Lower lobe of right lung (tissue), 2 donors: ENCODE results near the gene COL11A1. TPM values are rescaled to one million over a fixed set of nuclear protein-coding genes. Genes with fewer than 3 reads are reported as not detected.

ENCODE experiments used
- ATAC-seq, 2 donors: fragments of 200-7000 bp; cut with Tn5 transposase; one replicate each; pipeline ENCODE4 v1.9.1; 2020 to 2022; ENCODE audit warnings: mild to moderate bottlenecking in 2 of 2, moderate library complexity in 2 of 2
- DNase-seq: peaks from one replicate; pipeline ENCODE4 v3.0.0-alpha.2; 2020
- H3K27ac ChIP-seq: fragments of 200-600 bp; one replicate; pipeline ENCODE4 v1.8.0; 2022
- H3K27me3 ChIP-seq: fragments of 200-600 bp; one replicate; pipeline ENCODE4 v1.8.0; 2022; ENCODE audit warnings: low read depth
- H3K36me3 ChIP-seq: fragments of 200-600 bp; one replicate; pipeline ENCODE4 v1.8.0; 2022; ENCODE audit warnings: mild to moderate bottlenecking
- H3K4me1 ChIP-seq: fragments of 200-600 bp; one replicate; pipeline ENCODE4 v1.8.0; 2022
- H3K4me3 ChIP-seq: fragments of 200-600 bp; one replicate; pipeline ENCODE4 v1.8.0; 2022; ENCODE audit warnings: mild to moderate bottlenecking
- H3K9me3 ChIP-seq: fragments of 200-600 bp; one replicate; pipeline ENCODE4 v1.8.0; 2022
- CTCF ChIP-seq: fragments of 200-600 bp; IDR thresholded peaks from one replicate; pipeline ENCODE4 v1.8.0; 2022; ENCODE audit warnings: antibody characterized with exemption, mild to moderate bottlenecking
- intact Hi-C: fragments of 100-400 bp; cut with DNase I; formaldehyde crosslinking; loops from one replicate; pipeline ENCODE4 v1.11.0; 2022
- total RNA-seq: library from RNA; stranded (reverse); fragmentation: NEBNext Ultra II Directional; extraction: Animal tissue kit (Norgen Biotek cat#: 25700); gene quantifications from one replicate; pipeline ENCODE4 v1.2.1, GENCODE V29; 2021
- donor health status: DM: no; HTN: yes; CAD: no; lungs with severe emphysema.

Gene COL11A1
- total RNA-seq, 1 donor from 2014 or later: 0.56 TPM

DNA sequence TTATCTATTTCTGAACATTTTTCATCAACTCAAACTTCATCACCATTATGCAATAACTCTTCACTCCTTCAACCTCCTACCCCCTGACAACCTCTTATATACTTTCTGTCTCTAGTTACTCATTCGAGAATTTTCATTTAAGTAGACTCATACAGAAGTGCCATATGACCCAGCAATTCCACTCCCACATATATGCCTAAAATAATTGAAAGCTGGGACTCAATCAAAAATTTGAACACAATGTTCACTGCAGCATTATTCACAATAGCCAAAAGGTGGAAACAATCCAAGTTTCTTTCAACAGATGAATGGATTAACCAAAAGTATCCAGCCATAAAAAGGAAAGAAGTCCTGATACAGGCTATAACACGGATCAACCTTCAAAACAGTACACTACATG lies 24.1 kb downstream of the COL11A1 start:
- no peak for DNase-seq
- no peaks in the 10 kb centered on the region for H3K27me3 ChIP-seq

GRCh38 chr1:103075316-103076000 lies 32.9 kb downstream of the COL11A1 start:
- Histone ChIP-seq H3K36me3 (no peaks in the 10 kb centered on the region), H3K4me1 (no peaks in the 10 kb centered on the region), H3K9me3 (no peaks in the 10 kb centered on the region), H3K27ac (no peak overlapping the region), H3K27me3 (no peaks in the 10 kb centered on the region), H3K4me3 (no peak overlapping the region)
- intact Hi-C loops: no loop called here
- no peak for TF ChIP-seq CTCF
- DNase-seq (no peak), ATAC-seq (no peak)

More for the DNA sequence above, 24.1 kb downstream of the COL11A1 start:
- no peak overlapping the region for H3K27ac ChIP-seq
- no peaks in the 10 kb centered on the region for H3K4me1 ChIP-seq
- H3K9me3 ChIP-seq: no peaks in the 10 kb centered on the region
- H3K4me3 ChIP-seq: no peak overlapping the region
- H3K36me3 ChIP-seq: no peaks in the 10 kb centered on the region
- ATAC-seq: no peak
- intact Hi-C loops: no loop called here
- TF ChIP-seq CTCF: no peak

DNA sequence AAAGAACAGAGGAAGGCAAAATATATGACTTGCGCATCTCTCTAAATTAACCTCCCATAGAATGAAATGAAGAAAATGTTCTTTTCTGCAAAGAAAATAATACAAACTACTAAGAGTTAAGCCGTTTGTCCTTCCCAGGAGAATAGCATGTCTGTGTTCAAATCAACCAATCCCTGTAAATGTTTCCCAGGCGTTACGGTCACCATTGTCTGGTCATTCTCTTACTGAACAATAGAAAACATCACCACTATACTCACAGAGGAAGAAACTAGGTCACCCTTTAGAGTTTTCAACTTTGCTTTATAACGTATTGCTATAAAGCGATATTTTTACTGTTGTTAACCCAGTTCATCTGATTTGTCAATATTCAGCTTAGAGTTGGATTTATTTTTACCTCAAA lies 34.1 kb downstream of the COL11A1 start:
- Histone ChIP-seq H3K27ac (no peak overlapping the region), H3K27me3 (no peaks in the 10 kb centered on the region), H3K36me3 (no peaks in the 10 kb centered on the region), H3K9me3 (no peaks in the 10 kb centered on the region), H3K4me3 (no peak overlapping the region), H3K4me1 (no peaks in the 10 kb centered on the region)
- intact Hi-C loops: no loop called here
- no peak for TF ChIP-seq CTCF
- ATAC-seq (no peak), DNase-seq (no peak)

DNA sequence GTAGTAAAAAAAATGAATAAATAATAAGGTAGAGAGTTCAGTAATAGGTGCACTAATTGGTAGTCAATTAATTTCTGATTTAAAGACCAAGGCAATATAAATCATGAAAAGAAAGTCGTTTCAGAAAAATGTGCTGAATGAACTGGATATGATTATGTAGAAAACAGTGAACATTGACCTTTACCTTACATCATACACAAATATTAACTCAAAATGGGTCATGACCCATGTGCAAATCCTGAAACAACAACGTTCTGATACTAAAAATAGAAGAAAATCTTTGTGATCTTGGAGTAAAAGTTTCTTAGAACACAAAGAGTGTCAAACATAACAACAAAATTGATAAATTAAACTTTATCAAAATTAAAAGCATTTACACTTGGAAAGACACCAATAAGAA lies 39.1 kb downstream of the COL11A1 start:
- ATAC-seq (no peak), DNase-seq (no peak)
- Histone ChIP-seq H3K4me3 (no peak overlapping the region), H3K27ac (no peak overlapping the region), H3K4me1 (no peaks in the 10 kb centered on the region), H3K27me3 (no peaks in the 10 kb centered on the region), H3K9me3 (no peaks in the 10 kb centered on the region), H3K36me3 (no peaks in the 10 kb centered on the region)
- intact Hi-C loops: no loop called here
- TF ChIP-seq CTCF: no peak

GRCh38 chr1:103063921-103064320 lies 44.4 kb downstream of the COL11A1 start:
- no peak for DNase-seq
- no peaks in the 10 kb centered on the region for H3K4me1 ChIP-seq
- intact Hi-C loops: no loop called here
- ATAC-seq: no peak
- TF ChIP-seq CTCF: no peak
- no peak overlapping the region for H3K27ac ChIP-seq
- no peak overlapping the region for H3K4me3 ChIP-seq
- no peaks in the 10 kb centered on the region for H3K36me3 ChIP-seq
- H3K27me3 ChIP-seq: no peaks in the 10 kb centered on the region
- H3K9me3 ChIP-seq: no peaks in the 10 kb centered on the region
